ENCODE data around the gene GNLY. TPM values are rescaled to one million over a fixed set of nuclear protein-coding genes. Genes with fewer than 3 reads are reported as not detected.

Gene GNLY
- total and polyA plus RNA-seq, 9 of the 15 experiments (the other 6 are each of a cell fraction or from before 2014, with no cell fraction given), result not detected

- TF ChIP-seq NFRKB (IDR thresholded peaks at IDR 0.05; ENCODE audit: low read depth) (no peak), POLR2A (conservative IDR thresholded peaks at IDR 0.05) (no peak), ZNF212 (CRISPR knock-in tag; IDR thresholded peaks at IDR 0.05) (no peak)
Measured at GRCh38 chr2:85706063-85706462, 11.9 kb downstream of the GNLY start (continued).

DNA sequence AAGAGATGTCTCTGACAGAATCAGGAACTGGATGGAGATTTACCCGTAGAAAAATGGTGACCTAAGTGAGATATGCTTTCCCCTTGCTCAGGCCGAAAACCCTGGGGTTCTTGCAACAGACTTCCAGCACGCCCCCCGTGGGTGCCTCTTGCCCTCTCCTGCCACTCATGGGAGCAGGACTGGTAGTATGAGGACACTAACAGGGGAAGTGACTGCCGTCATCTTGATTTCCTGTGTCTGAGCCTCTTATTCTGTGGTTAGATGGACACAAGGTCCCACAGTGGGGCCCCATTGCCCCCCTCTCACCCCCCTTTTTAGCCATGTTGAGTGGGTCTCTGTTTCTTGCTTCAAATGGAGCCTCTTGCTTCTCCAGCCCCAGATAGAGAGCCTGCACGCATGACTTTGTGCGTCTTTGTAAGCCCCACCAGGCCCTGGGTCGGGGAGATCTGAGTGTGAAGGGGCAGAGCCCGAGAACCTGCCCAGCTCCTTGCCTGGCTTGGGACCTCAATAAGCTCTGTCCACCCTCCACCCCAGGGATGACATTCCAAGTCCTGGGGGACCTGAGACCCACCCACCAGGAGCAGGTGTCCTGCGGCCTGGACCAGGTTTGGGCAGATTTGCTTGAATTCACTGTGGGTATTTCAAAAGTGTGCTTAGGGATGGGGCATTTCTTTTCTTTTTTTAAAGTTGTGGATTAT lies 12.6 kb downstream of the GNLY start:
- no peak for DNase-seq (ENCODE audit: extremely low read depth in 1 of 4, low spot score in 3 of 4)
- no peak overlapping the region for H3K27ac ChIP-seq (ENCODE audit: extremely low read depth, low read depth, low read length)
- 44% methylated on average over 10 of the region's 10 CpGs for WGBS (ENCODE audit: insufficient coverage, low coverage, missing lambda C conversion rate)
- ChIA-PET POLR2A (interaction anchor here (0.6 to 1.4 kb wide), 2 partner anchors 12 to 69 kb away, joined by 3 to 5 read pairs; no protein-coding TSS in a partner anchor), CTCF (ENCODE audit: low intra/inter-chr PET ratio) (interaction anchor here (0.6 to 1.7 kb wide), 3 partner anchors 27 to 69 kb away, joined by 4 to 14 read pairs (median 4); no protein-coding TSS in a partner anchor)
- H3K9ac ChIP-seq (ENCODE audit: insufficient read depth in 1 of 2, low read depth in 2 of 2, low read length in 2 of 2), result peak overlapping the region in 1 of 2 experiments; percentile 33; a peak in 1 of 4 replicates
- H2AFZ ChIP-seq (ENCODE audit: low read depth, low read length), result no peak overlapping the region
- peak; percentile 7 for ATAC-seq
- in situ Hi-C loops (cut with MboI) (no loop called here), intact Hi-C loops (cut with micrococcal nuclease) (loop anchor here (1.0 to 5.0 kb wide), 3 partner anchors 27 to 289 kb away; partner anchors contain the start of gene SH2D6)
- peaks cover 5 to 29% of the 10 kb centered on the region in 2 experiments for H3K4me1 ChIP-seq (replicated peaks in 1 of 2; ENCODE audit: control insufficient read depth in 2 of 2, insufficient read depth in 2 of 2, low read length in 2 of 2)
- TF ChIP-seq TEAD2 (tag; IDR thresholded peaks at IDR 0.05), result no peak
- peak; percentile 64; the same call in 1 of the 2 replicates for TF ChIP-seq ZNF589 (CRISPR knock-in tag; IDR thresholded peaks at IDR 0.05; ENCODE audit: low read depth)
- no peaks in the 10 kb centered on the region for H3K36me3 ChIP-seq (ENCODE audit: control insufficient read depth, insufficient read depth, low read length)
- peaks cover 0 to 9% of the 10 kb centered on the region in 2 experiments; a peak in 2 of 5 replicates for H3K27me3 ChIP-seq (ENCODE audit: control insufficient read depth in 2 of 2, insufficient read depth in 2 of 2, low read length in 2 of 2)
- no TSS peak for BruUV-seq (replicated peaks)
- no peaks in the 10 kb centered on the region for H3K9me1 ChIP-seq (ENCODE audit: control insufficient read depth, insufficient read depth, low read length)
- no peaks in the 10 kb centered on the region for H3K79me2 ChIP-seq (ENCODE audit: control insufficient read depth, insufficient read depth, low read length)
- FAIRE-seq, result no peak
- no peak overlapping the region for H3K4me3 ChIP-seq
- H4K20me1 ChIP-seq (replicated peaks; ENCODE audit: control insufficient read depth, insufficient read depth, low read length), result no peaks in the 10 kb centered on the region
- no peaks in the 10 kb centered on the region for H3K9me3 ChIP-seq (replicated peaks; ENCODE audit: control insufficient read depth, insufficient read depth, low read depth, low read length)
- H3K4me2 ChIP-seq (ENCODE audit: insufficient read depth, low read length), result no peak overlapping the region
